ENCODE measurements around the gene CAMK2N1. TPM values are rescaled to one million over a fixed set of nuclear protein-coding genes. Genes with fewer than 3 reads are reported as not detected.
A peak's percentile ranks its signal among the peaks of the same experiment; 100 is the strongest.
"Not testable (repeated sequence)": the region's sequence is repeated elsewhere in the genome, so short reads cannot be mapped to it uniquely, and the experiment has no call there.

The CAMK2N1 gene
- polyA plus RNA-seq, 1 experiment, result 83.1 TPM

DNA sequence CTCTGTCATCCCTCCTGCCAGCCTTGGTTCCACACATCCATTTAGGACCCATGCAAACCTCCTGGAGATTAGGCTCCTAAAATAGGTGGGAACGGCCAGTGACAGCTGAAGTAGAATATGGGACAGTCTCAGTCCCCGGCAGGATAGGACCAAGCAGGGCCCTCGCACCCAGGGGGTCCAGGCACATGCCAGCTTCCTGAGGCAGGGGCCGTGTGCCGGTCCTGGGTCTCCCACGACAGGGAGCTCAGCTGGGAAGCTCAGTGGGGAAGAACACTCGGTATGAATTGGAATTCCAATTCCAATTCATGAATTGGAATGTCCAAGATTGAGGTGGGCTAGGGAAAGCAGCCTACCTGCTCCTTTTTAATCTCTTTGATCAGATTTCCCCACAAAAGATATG lies 12.1 kb upstream of the CAMK2N1 start:
- H3K27me3 ChIP-seq (ENCODE audit: control insufficient read depth, insufficient read depth, low read length), result no peaks in the 10 kb centered on the region
- no peak overlapping the region for H3K4me3 ChIP-seq (ENCODE audit: low read depth, low read length)
- H3K27ac ChIP-seq (ENCODE audit: low read depth, low read length), result no peak overlapping the region
- POLR2A ChIA-PET, result no interaction called here
- no peaks in the 10 kb centered on the region for H3K9me3 ChIP-seq (ENCODE audit: control insufficient read depth, insufficient read depth, low read length)
- no peak for DNase-seq (ENCODE audit: low read depth, low spot score)
- TF ChIP-seq CTCF (IDR thresholded peaks at IDR 0.05; ENCODE audit: low read depth, low read length), result no peak
- CTCF ChIA-PET, result interaction anchor here (1.8 kb wide), 1 partner anchor 285 kb away, joined by 8 read pairs; no protein-coding TSS in a partner anchor

DNA sequence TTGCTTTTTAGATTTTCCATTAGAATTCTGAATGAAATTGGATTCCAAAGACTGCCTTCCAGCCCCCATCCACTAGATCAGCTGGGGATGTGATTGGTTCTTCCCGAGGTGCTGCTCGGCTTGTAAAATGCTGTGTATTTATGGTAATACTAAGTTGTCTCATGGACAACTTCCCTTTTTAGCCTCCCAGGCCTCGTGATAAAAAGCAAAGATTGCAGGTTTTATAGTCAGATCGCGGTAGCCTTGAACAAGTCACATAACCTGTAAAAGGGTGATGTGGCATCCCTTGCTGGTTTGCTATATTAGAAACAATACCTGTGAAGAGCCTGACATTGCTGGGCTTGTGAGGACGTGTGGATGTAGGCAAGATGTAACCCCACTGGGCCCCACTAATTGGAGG lies 11.5 kb upstream of the CAMK2N1 start:
- H3K9me3 ChIP-seq (ENCODE audit: control insufficient read depth, insufficient read depth, low read length), result no peaks in the 10 kb centered on the region
- no peaks in the 10 kb centered on the region for H3K27me3 ChIP-seq (ENCODE audit: control insufficient read depth, insufficient read depth, low read length)
- CTCF ChIA-PET, result interaction anchor here (1.8 kb wide), 1 partner anchor 284 kb away, joined by 8 read pairs; no protein-coding TSS in a partner anchor
- no peak for DNase-seq (ENCODE audit: low read depth, low spot score)
- H3K27ac ChIP-seq (ENCODE audit: low read depth, low read length), result no peak overlapping the region
- no peak overlapping the region for H3K4me3 ChIP-seq (ENCODE audit: low read depth, low read length)
- TF ChIP-seq CTCF (IDR thresholded peaks at IDR 0.05; ENCODE audit: low read depth, low read length), result no peak
- POLR2A ChIA-PET, result no interaction called here

GRCh38 chr1:20496725-20497383 lies 10.8 kb upstream of the CAMK2N1 start:
- CTCF ChIA-PET, result interaction anchor here (7.8 kb wide), 1 partner anchor 285 kb away, joined by 176 read pairs; no protein-coding TSS in a partner anchor
- H3K9me3 ChIP-seq (ENCODE audit: control insufficient read depth, insufficient read depth, low read length); POLR2A ChIA-PET; H3K27ac ChIP-seq (ENCODE audit: low read depth, low read length); H3K4me3 ChIP-seq (ENCODE audit: low read depth, low read length); H3K27me3 ChIP-seq (ENCODE audit: control insufficient read depth, insufficient read depth, low read length); DNase-seq (ENCODE audit: low read depth, low spot score): not testable (repeated sequence)

DNA sequence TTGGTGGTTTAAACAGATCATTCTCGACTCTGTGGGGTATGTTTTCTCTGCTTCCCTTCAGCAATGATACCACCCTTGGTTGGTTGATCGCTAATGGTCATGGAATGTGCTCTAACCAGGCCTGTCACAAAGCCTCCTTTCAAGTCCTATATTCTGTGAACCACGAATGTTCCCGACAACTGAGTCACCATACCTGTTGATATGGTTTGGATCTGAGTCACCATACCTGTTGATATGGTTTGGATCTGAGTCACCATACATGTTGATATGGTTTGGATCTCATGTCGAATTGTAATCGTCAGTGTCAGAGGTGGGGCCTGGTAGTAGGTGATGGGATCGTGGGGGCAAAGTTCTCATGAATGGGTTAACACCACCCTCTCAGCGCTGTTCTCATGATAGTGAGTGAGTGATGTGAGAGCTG lies 10.2 kb upstream of the CAMK2N1 start:
- H3K9me3 ChIP-seq (ENCODE audit: control insufficient read depth, insufficient read depth, low read length), result no peaks in the 10 kb centered on the region
- no peak for DNase-seq (ENCODE audit: low read depth, low spot score)
- H3K4me3 ChIP-seq (ENCODE audit: low read depth, low read length), result no peak overlapping the region
- POLR2A ChIA-PET, result no interaction called here
- CTCF ChIA-PET, result interaction anchor here (7.8 kb wide), 1 partner anchor 284 kb away, joined by 176 read pairs; no protein-coding TSS in a partner anchor
- no peak for TF ChIP-seq CTCF (IDR thresholded peaks at IDR 0.05; ENCODE audit: low read depth, low read length)
- peak overlapping the region; percentile 57 for H3K27ac ChIP-seq (ENCODE audit: low read depth, low read length)
- no peaks in the 10 kb centered on the region for H3K27me3 ChIP-seq (ENCODE audit: control insufficient read depth, insufficient read depth, low read length)

- Histone ChIP-seq H3K4me3 (ENCODE audit: low read depth, low read length) (no peak overlapping the region), H3K9me3 (ENCODE audit: control insufficient read depth, insufficient read depth, low read length) (no peaks in the 10 kb centered on the region), H3K27ac (ENCODE audit: low read depth, low read length) (peak overlapping the region; percentile 73), H3K27me3 (ENCODE audit: control insufficient read depth, insufficient read depth, low read length) (no peaks in the 10 kb centered on the region)
- ChIA-PET CTCF (interaction anchor here (0.9 to 7.8 kb wide), 8 partner anchors 12 to 578 kb away, joined by 3 to 176 read pairs (median 17); no protein-coding TSS in a partner anchor), POLR2A (interaction anchor here (1.0 to 2.2 kb wide), 5 partner anchors 10 to 141 kb away, joined by 3 to 16 read pairs (median 8); partner anchors contain the start of gene CAMK2N1)
- TF ChIP-seq CTCF (IDR thresholded peaks at IDR 0.05; ENCODE audit: low read depth, low read length), result no peak
- no peak for DNase-seq (ENCODE audit: low read depth, low spot score)
Observed at GRCh38 chr1:20495661-20496060, 9.7 kb upstream of the CAMK2N1 start.

Measured in AG04450 (cell line).